Heart left ventricle (tissue), 16 donors: Measurements from ENCODE around the gene IDI2. TPM values are rescaled to one million over a fixed set of nuclear protein-coding genes. Genes with fewer than 3 reads are reported as not detected.

Experiments
- ATAC-seq, 4 donors: fragments of 200-7000 bp; cut with Tn5 transposase; one replicate each; pipeline ENCODE4 v1.9.1; 2020 to 2022; ENCODE audit warnings: moderate library complexity in 4 of 4, mild to moderate bottlenecking in 3 of 4, moderate number of reproducible peaks in 1 of 4
- DNase-seq, 5 donors: peaks; one replicate each; pipeline ENCODE4 v3.0.0-alpha.2; 2020
- H3K27ac ChIP-seq, 12 donors: fragments of 200-600 bp; sonication (generic) in 4 of 12; one replicate each; pipeline versions ENCODE4 v1.5.0 to v1.8.0; 2016 to 2022; ENCODE audit warnings: mild to moderate bottlenecking in 2 of 12
- H3K27me3 ChIP-seq, 9 donors: fragments of 200-600 bp; sonication (generic) in 2 of 9; one replicate each; pipeline versions ENCODE4 v1.5.1 to v1.8.0; 2016 to 2022; ENCODE audit warnings: mild to moderate bottlenecking in 3 of 9
- H3K36me3 ChIP-seq, 9 donors: fragments of 200-600 bp; sonication (generic) in 2 of 9; one replicate each; pipeline versions ENCODE4 v1.5.0 to v1.8.0; 2018 to 2022; ENCODE audit warnings: mild to moderate bottlenecking in 2 of 9
- H3K4me1 ChIP-seq, 12 donors: fragments of 200-600 bp; sonication (generic) in 4 of 12; one replicate each; pipeline versions ENCODE4 v1.5.0 to v1.8.0; 2016 to 2022; ENCODE audit warnings: mild to moderate bottlenecking in 3 of 12
- H3K4me3 ChIP-seq, 12 donors: fragments of 200-600 bp; sonication (generic) in 4 of 12; one replicate each; pipeline versions ENCODE4 v1.5.0 to v1.8.0; 2017 to 2022; ENCODE audit warnings: mild to moderate bottlenecking in 9 of 12, moderate library complexity in 4 of 12
- H3K9me3 ChIP-seq, 12 donors: fragments of 200-600 bp; sonication (generic) in 4 of 12; one replicate each; pipeline versions ENCODE4 v1.5.0 to v1.8.0; 2016 to 2022; ENCODE audit warnings: mild to moderate bottlenecking in 1 of 12
- POLR2A ChIP-seq, 2 donors: fragments of 450-650 bp; IDR thresholded peaks; one replicate each; pipeline ENCODE4 v1.6.1; 2017; ENCODE audit warnings: antibody characterized with exemption in 2 of 2, mild to moderate bottlenecking in 2 of 2, moderate library complexity in 2 of 2
- WGBS, 4 donors: extraction: QIAGEN DNeasy Blood & Tissue Kit in 2 of 4; methylation state at CpG; one replicate each; pipeline versions ENCODE4 v1.1.5 to v1.1.7; 2013 to 2018; 5-methylcytosine and 5-hydroxymethylcytosine counted together
- intact Hi-C, 10 donors: fragments of 100-400 bp; cut with DNase I; formaldehyde crosslinking; loops; one replicate each; pipeline versions ENCODE4 v1.11.1 to v1.14.2; 2022
- polyA plus RNA-seq, 2 donors: library from polyadenylated mRNA; stranded (reverse); fragments of 200-250 nt; gene quantifications; one replicate each; pipeline ENCODE4 v1.2.3, GENCODE V29; 2013
- total RNA-seq, 9 donors: library from RNA; depleted of rRNA in 2 of 9; stranded (reverse); fragments of >200 nt in 2 of 9; fragmentation: NEBNext Ultra II Directional in 3 of 9; extraction: Animal tissue kit (Norgen Biotek cat#: 25700) in 3 of 9; gene quantifications; one replicate each; pipeline versions ENCODE4 v1.1.0 to v1.2.4, GENCODE V29; 2016 to 2023
- TF ChIP-seq, protein P1 (sequence below), 12 donors: fragments of 200-600 bp; sonication (generic) in 4 of 12; IDR thresholded peaks; one replicate each; pipeline versions ENCODE4 v1.5.0 to v1.8.0; 2018 to 2022; ENCODE audit warnings: antibody characterized with exemption in 12 of 12, mild to moderate bottlenecking in 5 of 12
- donor health status: ischemic (EF 13 %, LVEDD 7.1; RV severe dilation, severe dysfunction).
- donor health status: healthy with polysubstance abuse.
- donor health status: DM: no; HTN: yes; CAD: no.
- donor health status: DM: no; HTN: no; CAD: no.
- donor health status: ischemic (EF 25% LVEDD 6.9; RV normal size, moderate dysfunction).
- donor health status: ischemic (EF 25% LVEDD 5.7; RV mildly dilated, moderate dysfunction).
- donor health status: healthy.
- donor health status: DM: yes; HTN: yes; CAD: no.
- donor health status: ischemic (EF 35%, LVEDD 5.7; RV mildly dilated, moderate dysfunction).
- donor health status: nonischemic (EF 11% LVEDD 7.7; RV severe dilation, severe dysfunction).
- donor health status: DM: yes; HTN: yes; CAD: no.
- donor health status: PGD.
- donor health status: ischemic (EF 29% LVEDD 5.4; RV normal size, mild dysfunction).
- donor health status: nonischemic (EF 23%, LVEDD 6.1; RV moderate dilation, normal function).

Gene IDI2
- total and polyA plus RNA-seq, 11 donors, result 0.18 to 0.72 (median 0.28) TPM; not detected in 4

DNA sequence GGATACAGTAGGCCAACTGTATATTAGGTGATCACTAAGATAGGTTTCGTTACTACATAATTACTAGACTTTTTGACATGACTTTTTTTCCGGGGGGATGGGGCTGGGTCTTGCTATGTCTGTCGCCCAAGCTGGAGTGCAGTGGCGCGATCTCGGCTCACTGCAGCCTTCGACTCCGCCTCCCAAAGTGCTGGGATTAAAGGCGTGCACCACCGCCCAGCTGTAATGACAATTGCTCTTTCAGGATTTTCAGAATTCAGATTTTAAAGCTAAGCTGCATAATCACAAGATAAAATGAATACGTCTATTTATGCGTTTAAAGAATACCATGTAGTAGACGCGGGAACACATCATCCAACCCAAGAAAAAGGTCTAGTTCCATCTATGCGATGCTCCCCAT is 22.3 kb upstream of the IDI2 start:
- H3K36me3 ChIP-seq, result peaks cover 0 to 33% (median 26%) of the 10 kb centered on the region in 9 donors
- H3K27ac ChIP-seq, result peak overlapping the region in 11 of 12 donors; percentile 95 to 100 (median 98)
- DNase-seq (no peak), ATAC-seq (no peak)
- intact Hi-C loops, result loop anchor here in 3 of 10 donors (2.0 to 5.0 kb wide), 3 partner anchors 61 to 117 kb away; partner anchors contain the start of genes GTPBP4 (in 2 of the 3) and LARP4B (in 2 of the 3)
- H3K4me1 ChIP-seq, result peaks cover 6 to 57% (median 35%) of the 10 kb centered on the region in 12 donors
- H3K27me3 ChIP-seq, result no peaks in the 10 kb centered on the region
- no peak for TF ChIP-seq POLR2A (IDR thresholded peaks at IDR 0.05)
- TF ChIP-seq, protein P1, sequence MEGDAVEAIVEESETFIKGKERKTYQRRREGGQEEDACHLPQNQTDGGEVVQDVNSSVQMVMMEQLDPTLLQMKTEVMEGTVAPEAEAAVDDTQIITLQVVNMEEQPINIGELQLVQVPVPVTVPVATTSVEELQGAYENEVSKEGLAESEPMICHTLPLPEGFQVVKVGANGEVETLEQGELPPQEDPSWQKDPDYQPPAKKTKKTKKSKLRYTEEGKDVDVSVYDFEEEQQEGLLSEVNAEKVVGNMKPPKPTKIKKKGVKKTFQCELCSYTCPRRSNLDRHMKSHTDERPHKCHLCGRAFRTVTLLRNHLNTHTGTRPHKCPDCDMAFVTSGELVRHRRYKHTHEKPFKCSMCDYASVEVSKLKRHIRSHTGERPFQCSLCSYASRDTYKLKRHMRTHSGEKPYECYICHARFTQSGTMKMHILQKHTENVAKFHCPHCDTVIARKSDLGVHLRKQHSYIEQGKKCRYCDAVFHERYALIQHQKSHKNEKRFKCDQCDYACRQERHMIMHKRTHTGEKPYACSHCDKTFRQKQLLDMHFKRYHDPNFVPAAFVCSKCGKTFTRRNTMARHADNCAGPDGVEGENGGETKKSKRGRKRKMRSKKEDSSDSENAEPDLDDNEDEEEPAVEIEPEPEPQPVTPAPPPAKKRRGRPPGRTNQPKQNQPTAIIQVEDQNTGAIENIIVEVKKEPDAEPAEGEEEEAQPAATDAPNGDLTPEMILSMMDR (IDR thresholded peaks at IDR 0.05), result no peak
- peak overlapping the region; percentile 52 to 95 (median 82) for H3K4me3 ChIP-seq
- WGBS, 4 donors, result 7 to 9% (median 8%) methylated on average over 15 of the region's 15 CpGs
- H3K9me3 ChIP-seq, result no peaks in the 10 kb centered on the region

DNA sequence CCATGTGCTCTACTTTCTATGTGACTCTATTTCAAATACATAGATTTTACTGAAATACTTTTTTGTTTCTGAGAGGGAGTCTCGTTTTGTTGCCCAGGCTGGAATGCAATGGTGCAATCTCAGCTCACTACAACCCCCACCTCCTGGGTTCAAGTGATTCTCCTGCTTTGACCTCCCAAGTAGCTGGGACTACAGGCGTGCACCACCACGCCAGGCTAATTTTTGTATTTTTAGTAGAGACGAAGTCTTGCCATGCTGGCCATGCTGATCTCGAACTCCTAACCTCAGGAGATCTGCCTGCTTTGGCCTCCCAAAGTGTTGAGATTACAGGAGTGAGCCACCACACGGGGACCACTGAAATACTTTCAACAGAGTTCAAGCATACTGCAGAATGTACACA is 19.8 kb upstream of the IDI2 start:
- 72 to 84% (median 83%) methylated on average over 6 of the region's 6 CpGs for WGBS, 4 donors
- DNase-seq (no peak), ATAC-seq (no peak)
- H3K36me3 ChIP-seq, result peaks cover 0 to 37% (median 32%) of the 10 kb centered on the region in 9 donors
- no peak overlapping the region for H3K4me3 ChIP-seq
- intact Hi-C loops, result loop anchor here in 2 of 10 donors (5.0 kb wide), 2 partner anchors 58 to 113 kb away; partner anchors contain the start of genes GTPBP4 (in 2 of the 2) and LARP4B (in 1 of the 2)
- no peaks in the 10 kb centered on the region for H3K27me3 ChIP-seq
- no peaks in the 10 kb centered on the region for H3K9me3 ChIP-seq
- TF ChIP-seq POLR2A (IDR thresholded peaks at IDR 0.05), result no peak
- TF ChIP-seq, protein P1 (IDR thresholded peaks at IDR 0.05), result no peak
- peak overlapping the region in 7 of 12 donors; percentile 41 to 94 (median 62) for H3K27ac ChIP-seq
- peaks cover 6 to 52% (median 28%) of the 10 kb centered on the region in 12 donors for H3K4me1 ChIP-seq

DNA sequence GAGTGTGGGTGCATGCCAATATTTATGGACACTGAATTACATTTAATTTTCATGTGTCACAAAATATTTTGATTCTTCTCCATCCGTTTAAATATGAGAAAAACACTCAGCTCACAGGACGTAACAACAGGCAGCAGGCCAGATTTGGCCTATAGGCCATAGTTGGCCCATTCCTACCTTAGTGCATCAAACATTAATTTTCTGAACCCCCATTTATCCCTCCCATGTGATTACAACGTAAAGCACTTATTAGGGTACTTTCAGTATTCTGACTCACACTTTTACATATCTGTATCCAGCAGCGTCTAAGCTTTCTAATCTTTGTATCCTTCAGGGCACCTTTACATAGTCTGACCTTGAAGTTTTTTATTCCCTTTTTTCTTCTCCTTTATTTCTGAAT is 19.3 kb upstream of the IDI2 start:
- Histone ChIP-seq H3K27me3 (no peaks in the 10 kb centered on the region), H3K4me3 (no peak overlapping the region), H3K27ac (peak overlapping the region in 11 of 12 donors; percentile 20 to 94 (median 56)), H3K36me3 (peaks cover 0 to 42% (median 34%) of the 10 kb centered on the region in 9 donors), H3K9me3 (no peaks in the 10 kb centered on the region), H3K4me1 (peaks cover 6 to 47% (median 23%) of the 10 kb centered on the region in 12 donors)
- intact Hi-C loops, result loop anchor here in 2 of 10 donors (5.0 kb wide), 2 partner anchors 58 to 113 kb away; partner anchors contain the start of genes GTPBP4 (in 2 of the 2) and LARP4B (in 1 of the 2)
- DNase-seq, result no peak
- 62 to 65% (median 64%) methylated on average over 4 of the region's 4 CpGs for WGBS, 4 donors
- no peak for TF ChIP-seq POLR2A (IDR thresholded peaks at IDR 0.05)
- TF ChIP-seq, protein P1 (IDR thresholded peaks at IDR 0.05), result no peak
- ATAC-seq, result no peak

DNA sequence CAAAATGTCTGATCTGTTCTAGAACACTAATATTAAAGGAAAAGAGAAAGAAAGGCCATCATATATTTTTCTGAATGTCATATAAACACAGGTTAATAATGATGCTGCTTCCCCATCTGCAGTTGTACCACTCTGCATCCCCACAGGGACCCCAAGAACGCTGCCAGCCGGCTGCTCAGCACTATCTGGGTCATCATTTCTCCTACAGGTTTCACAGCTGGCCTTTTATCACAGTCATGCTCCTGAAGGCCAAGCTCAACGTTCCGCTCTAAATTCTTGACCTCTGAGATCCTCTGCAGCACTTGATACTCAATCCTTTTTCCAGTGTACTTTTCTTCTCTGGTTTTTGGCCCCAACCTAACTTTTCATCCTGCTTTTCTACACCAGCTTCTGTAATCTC is 18.5 kb upstream of the IDI2 start:
- DNase-seq, result no peak
- Histone ChIP-seq H3K4me3 (peak overlapping the region in 1 of 12 donors; percentile 47), H3K27me3 (no peaks in the 10 kb centered on the region), H3K9me3 (no peaks in the 10 kb centered on the region), H3K36me3 (peaks cover 0 to 50% (median 42%) of the 10 kb centered on the region in 9 donors), H3K4me1 (peaks cover 6 to 43% (median 20%) of the 10 kb centered on the region in 12 donors), H3K27ac (peak overlapping the region; percentile 10 to 94 (median 54))
- intact Hi-C loops, result no loop called here
- ATAC-seq, result no peak
- TF ChIP-seq, protein P1 (IDR thresholded peaks at IDR 0.05), result no peak
- TF ChIP-seq POLR2A (IDR thresholded peaks at IDR 0.05), result no peak
- 34 to 42% (median 38%) methylated on average over 4 of the region's 4 CpGs for WGBS, 4 donors
